MCF 10A (cell line): ENCODE data around the gene BET1L. TPM values are rescaled to one million over a fixed set of nuclear protein-coding genes. Genes with fewer than 3 reads are reported as not detected.
"Not testable (repeated sequence)": the region's sequence is repeated elsewhere in the genome, so short reads cannot be mapped to it uniquely, and the experiment has no call there.

Source experiments
- BruUV-seq: library from RNA; stranded (reverse); fragments of 400-500 nt; replicated peaks from 2 replicates; lab custom pipeline; 2021; lab: Mats Ljungman, UMichigan
- CTCF ChIA-PET: fragments of 300-600 bp; sonication (Branson Sonifier 250); formaldehyde crosslinking; extraction: SDS; loops from one replicate; lab custom pipeline; 2021; ENCODE audit warnings: antibody characterized with exemption, inconsistent platforms; lab: Yijun Ruan, JAX
- POLR2A ChIA-PET: fragments of 300-600, 350-650 bp; sonication (Branson Sonifier 250); formaldehyde crosslinking; extraction: SDS; loops from one replicate; lab custom pipeline; 2020; ENCODE audit warnings: antibody characterized with exemption, inconsistent platforms; lab: Yijun Ruan, JAX
- DNase-seq: peaks from one replicate; pipeline ENCODE4 v3.0.0-alpha.2; 2018; ENCODE audit not compliant: unreplicated experiment
- H3K27ac Mint-ChIP-seq: one replicate; pipeline ENCODE4 v1.8.0; 2022; ENCODE audit warnings: mild to moderate bottlenecking, low read depth, mixed read lengths; ENCODE audit not compliant: unreplicated experiment
- H3K27me3 Mint-ChIP-seq: one replicate; pipeline ENCODE4 v1.8.0; 2022; ENCODE audit warnings: mixed read lengths; ENCODE audit not compliant: insufficient read depth, unreplicated experiment
- H3K36me3 Mint-ChIP-seq: one replicate; pipeline ENCODE4 v1.8.0; 2022; ENCODE audit warnings: mild to moderate bottlenecking, moderate library complexity, mixed read lengths; ENCODE audit not compliant: insufficient read depth, unreplicated experiment
- H3K4me1 Mint-ChIP-seq: one replicate; pipeline ENCODE4 v1.8.0; 2022; ENCODE audit warnings: mixed read lengths; ENCODE audit not compliant: insufficient read depth, unreplicated experiment
- H3K4me3 Mint-ChIP-seq: one replicate; pipeline ENCODE4 v1.8.0; 2022; ENCODE audit warnings: mild to moderate bottlenecking, moderate library complexity, mixed read lengths; ENCODE audit not compliant: unreplicated experiment
- H3K9me3 Mint-ChIP-seq: one replicate; pipeline ENCODE4 v1.8.0; 2022; ENCODE audit warnings: mixed read lengths; ENCODE audit not compliant: unreplicated experiment
- CTCF ChIP-seq: fragments of 200-600 bp; IDR thresholded peaks from one replicate; pipeline ENCODE4 v1.8.0; 2022; ENCODE audit warnings: antibody characterized with exemption, mild to moderate bottlenecking; ENCODE audit not compliant: unreplicated experiment
- intact Hi-C: fragments of 100-400 bp; cut with micrococcal nuclease; formaldehyde crosslinking; loops from 2 replicates; pipeline ENCODE4 v1.14.1; 2022
- total RNA-seq: library from RNA; stranded (reverse); gene quantifications from 2 replicates; pipeline ENCODE4 v1.2.3, GENCODE V29; 2022

BET1L gene
- total RNA-seq, 1 experiment from 2014 or later = 65.3 TPM

- POLR2A ChIA-PET = interaction anchor here (1.0 to 1.3 kb wide), 2 partner anchors 9 to 161 kb away, joined by 4 to 5 read pairs; partner anchors contain the start of genes BET1L and RIC8A
- intact Hi-C loops = no loop called here
- Mint-ChIP-seq H3K4me3 (no peak overlapping the region), H3K4me1 (no peaks in the 10 kb centered on the region), H3K36me3 (no peaks in the 10 kb centered on the region), H3K27me3 (no peaks in the 10 kb centered on the region), H3K9me3 (no peaks in the 10 kb centered on the region), H3K27ac (peak overlapping the region; percentile 31)
- BruUV-seq = no TSS peak
- no peak for DNase-seq
- CTCF ChIA-PET = interaction anchor here (0.6 kb wide), 1 partner anchor 192 kb away, joined by 3 read pairs; no protein-coding TSS in a partner anchor
- TF ChIP-seq CTCF = no peak
These were observed 9.4 kb downstream of the BET1L start for GRCh38 chr11:197741-198235.

- ChIA-PET POLR2A (interaction anchor here (0.7 to 1.3 kb wide), 3 partner anchors 10 to 236 kb away, joined by 4 to 5 read pairs (median 4); partner anchors contain the start of genes BET1L and RIC8A), CTCF (interaction anchor here (0.6 kb wide), 1 partner anchor 193 kb away, joined by 3 read pairs; no protein-coding TSS in a partner anchor)
- BruUV-seq = no TSS peak
- H3K27ac Mint-ChIP-seq = no peak overlapping the region
- TF ChIP-seq CTCF = no peak
- DNase-seq = no peak
- no peaks in the 10 kb centered on the region for H3K9me3 Mint-ChIP-seq
- H3K36me3 Mint-ChIP-seq = no peaks in the 10 kb centered on the region
- no peaks in the 10 kb centered on the region for H3K4me1 Mint-ChIP-seq
- intact Hi-C loops = no loop called here
- H3K4me3 Mint-ChIP-seq = no peak overlapping the region
- H3K27me3 Mint-ChIP-seq = no peaks in the 10 kb centered on the region
These were observed 10.1 kb downstream of the BET1L start for GRCh38 chr11:196786-197731.

GRCh38 chr11:193481-193880 is 13.7 kb downstream of the BET1L start:
- H3K4me3 Mint-ChIP-seq, BruUV-seq, H3K9me3 Mint-ChIP-seq, POLR2A ChIA-PET, DNase-seq, H3K36me3 Mint-ChIP-seq, H3K27ac Mint-ChIP-seq, CTCF ChIA-PET, intact Hi-C loops, H3K4me1 Mint-ChIP-seq, H3K27me3 Mint-ChIP-seq: not testable (repeated sequence)

GRCh38 chr11:192674-193128 is 14.5 kb downstream of the BET1L start, which contains the start of gene SCGB1C1:
SCGB1C1 (plus strand) TSS chr11:193078; CDS start chr11:193100, 22 bp downstream.
- H3K36me3 Mint-ChIP-seq, H3K9me3 Mint-ChIP-seq, H3K4me1 Mint-ChIP-seq, DNase-seq, CTCF ChIA-PET, POLR2A ChIA-PET, BruUV-seq, H3K4me3 Mint-ChIP-seq, intact Hi-C loops, H3K27ac Mint-ChIP-seq, H3K27me3 Mint-ChIP-seq: not testable (repeated sequence)
